T-helper 2 cell treated with Interferon-gamma antibody and Interleukin-4, amounts not matched to agents 100 ng/mL and 5 ng/mL, for 36 hours (primary cell): Measurements from ENCODE around the gene SNX27. TPM values are rescaled to one million over a fixed set of nuclear protein-coding genes. Genes with fewer than 3 reads are reported as not detected.

ENCODE experiments used
- intact Hi-C: fragments of 100-400 bp; cut with micrococcal nuclease; formaldehyde crosslinking; loops from one replicate; pipeline ENCODE4 v1.15.1; 2023
- total RNA-seq: library from RNA; stranded (reverse); gene quantifications from 2 replicates; pipeline ENCODE4 v1.2.3, GENCODE V29; 2022

Gene SNX27
- total RNA-seq, 1 donor from 2014 or later, result 26.9 TPM

- intact Hi-C loops, result no loop called here
Measured at GRCh38 chr1:151701515-151701914, 89.7 kb downstream of the SNX27 start.

GRCh38 chr1:151702936-151703335 is 91.1 kb downstream of the SNX27 start:
- intact Hi-C loops, result no loop called here

DNA sequence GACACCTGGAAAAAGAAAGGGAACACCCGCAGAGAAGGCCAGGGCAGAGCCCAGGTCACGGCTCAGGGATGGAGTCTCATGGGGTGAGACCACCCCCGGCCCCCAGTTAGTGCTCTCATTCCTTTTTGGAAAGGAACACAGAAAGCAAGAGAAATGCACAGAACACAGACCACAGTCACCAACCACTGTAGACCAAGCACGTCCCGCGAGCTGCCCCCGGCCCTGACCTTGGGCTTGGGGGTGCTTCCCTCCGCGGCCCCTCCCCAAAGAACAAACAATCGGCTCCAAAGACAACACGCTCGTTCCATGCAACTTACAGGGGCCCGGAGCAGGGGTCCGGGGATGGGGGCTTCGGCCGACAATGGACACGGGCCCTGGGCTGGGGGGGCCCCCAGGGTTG is 92.0 kb downstream of the SNX27 start:
- intact Hi-C loops, result no loop called here

DNA sequence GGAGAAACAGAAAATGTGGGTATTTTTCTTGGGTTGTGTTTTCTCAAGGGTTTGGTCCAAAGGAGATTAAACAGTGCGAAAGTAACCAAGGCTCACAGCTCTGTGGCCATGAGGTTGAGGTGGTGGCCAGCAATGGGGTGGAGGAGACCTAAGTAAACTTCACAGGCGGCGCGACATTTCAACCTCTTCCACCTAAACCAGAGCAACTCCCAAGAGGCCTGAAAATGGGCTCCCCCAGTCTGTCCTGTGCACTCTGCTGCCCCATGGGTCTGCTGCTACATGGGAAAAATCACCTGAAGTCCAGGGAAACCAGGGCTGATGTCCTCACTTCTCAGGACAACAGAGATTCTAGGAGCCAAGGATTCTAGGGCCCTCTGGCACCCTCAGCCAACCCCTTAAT is 92.4 kb downstream of the SNX27 start:
- intact Hi-C loops, result no loop called here

- intact Hi-C loops, result no loop called here
Measured at GRCh38 chr1:151705146-151705545, 93.3 kb downstream of the SNX27 start.

DNA sequence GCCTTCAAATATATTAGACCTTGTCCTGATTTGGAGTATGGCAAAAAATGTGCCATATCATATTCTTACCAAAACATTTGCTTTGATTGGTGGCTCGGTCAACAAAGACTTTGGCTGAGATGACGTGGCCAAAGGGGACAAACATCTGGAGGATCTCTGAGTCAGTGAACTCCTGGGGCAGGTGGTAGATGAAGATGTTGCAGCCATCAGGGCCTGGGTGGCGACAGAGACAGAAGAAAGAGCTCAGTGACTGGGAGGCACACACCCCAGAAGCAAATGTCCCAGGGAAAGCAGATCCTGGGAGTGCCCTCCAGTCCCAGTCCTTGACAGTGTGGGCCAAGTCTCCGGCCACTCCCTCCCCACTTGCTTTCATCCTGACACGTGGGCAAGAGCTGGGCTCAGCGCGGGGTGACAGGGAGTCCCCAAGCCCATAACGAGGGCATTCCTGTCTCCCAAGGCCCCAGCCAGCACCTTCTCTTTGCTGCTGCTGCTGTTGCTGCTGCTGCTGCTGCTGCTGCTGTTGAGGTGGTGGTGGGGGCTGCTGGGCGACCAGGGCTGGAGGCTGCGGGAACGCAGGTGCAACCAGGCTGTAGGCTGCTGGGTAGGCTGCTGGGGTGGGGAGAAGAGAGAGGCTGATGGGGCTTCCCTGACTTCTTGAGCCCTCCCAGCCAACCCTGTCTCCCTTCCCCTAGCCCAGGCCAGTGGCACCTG is 94.1 kb downstream of the SNX27 start:
- intact Hi-C loops, result no loop called here

DNA sequence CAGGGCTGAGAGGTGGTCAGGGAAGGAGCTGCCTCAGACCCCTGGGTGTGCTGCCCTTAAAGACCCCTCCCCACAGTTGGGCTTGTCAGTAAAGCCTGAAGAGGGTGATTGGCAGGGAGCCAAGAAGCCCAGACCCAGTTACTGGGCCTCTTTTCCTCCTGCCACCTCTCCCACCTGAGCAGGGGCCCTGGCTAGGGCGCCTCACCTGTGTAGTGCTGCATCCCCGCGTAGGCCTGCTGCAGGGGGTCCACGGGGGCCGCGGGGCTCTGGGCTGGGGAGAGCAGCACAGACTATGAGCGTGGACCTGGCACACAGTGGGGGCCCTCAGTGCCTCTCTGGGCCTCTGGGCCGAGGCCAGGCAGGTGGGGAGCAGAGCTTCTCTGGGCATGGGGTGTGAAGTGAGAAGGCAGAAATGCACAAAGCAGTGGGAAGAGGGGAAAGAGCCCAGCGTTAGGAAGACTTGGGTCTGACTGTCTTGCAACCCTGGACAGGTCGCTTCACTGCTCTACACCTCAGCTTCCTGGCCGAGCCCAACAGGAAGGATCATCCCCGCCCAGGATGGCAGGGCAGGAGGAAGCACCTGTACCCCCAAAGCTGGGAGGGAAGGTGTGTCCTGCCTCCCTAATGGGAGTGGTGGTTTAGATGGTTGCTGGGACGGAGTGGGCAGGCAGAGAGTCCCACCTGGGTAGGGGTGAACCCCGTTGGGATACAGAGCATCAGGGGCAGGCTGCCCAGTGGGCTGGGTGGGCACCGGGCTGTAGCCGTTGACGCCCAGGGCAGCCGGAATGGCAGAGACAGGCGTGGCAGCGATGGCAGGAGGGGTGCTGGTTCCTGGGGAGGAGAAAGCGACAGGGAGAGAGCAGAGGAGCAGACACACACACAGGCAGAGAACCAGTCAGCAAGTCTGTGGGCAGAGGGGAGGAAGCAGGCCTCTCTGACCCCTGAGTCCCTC is 94.9 kb downstream of the SNX27 start:
- intact Hi-C loops, result no loop called here

GRCh38 chr1:151707541-151708065 is 95.8 kb downstream of the SNX27 start:
- intact Hi-C loops, result no loop called here

DNA sequence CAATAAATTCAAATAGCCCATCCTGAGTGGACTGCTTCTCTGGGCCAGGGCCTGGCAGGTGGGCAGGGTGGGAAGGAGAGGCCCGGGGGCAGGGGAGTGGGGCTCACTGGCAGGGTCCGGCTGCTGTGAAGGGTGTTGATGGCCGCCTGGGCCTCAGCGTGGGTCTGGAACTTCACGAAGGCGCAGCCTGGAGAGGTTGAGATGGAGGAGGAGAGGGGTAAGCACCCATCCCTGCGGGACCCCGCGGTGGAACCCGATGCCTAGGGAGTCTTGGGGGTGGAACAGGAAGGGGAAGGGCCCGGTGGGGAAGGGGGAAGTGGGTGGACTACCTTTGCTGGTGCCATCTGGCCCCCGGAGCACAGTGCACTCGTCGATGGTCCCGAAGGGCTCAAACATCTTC is 97.0 kb downstream of the SNX27 start:
- intact Hi-C loops, result no loop called here

- intact Hi-C loops, result no loop called here
Measured at GRCh38 chr1:151710187-151710840, 98.5 kb downstream of the SNX27 start.

GRCh38 chr1:151711044-151711800 is 99.4 kb downstream of the SNX27 start:
- intact Hi-C loops, result no loop called here

- intact Hi-C loops, result no loop called here
Measured at GRCh38 chr1:151711951-151712350, 100.1 kb downstream of the SNX27 start.

DNA sequence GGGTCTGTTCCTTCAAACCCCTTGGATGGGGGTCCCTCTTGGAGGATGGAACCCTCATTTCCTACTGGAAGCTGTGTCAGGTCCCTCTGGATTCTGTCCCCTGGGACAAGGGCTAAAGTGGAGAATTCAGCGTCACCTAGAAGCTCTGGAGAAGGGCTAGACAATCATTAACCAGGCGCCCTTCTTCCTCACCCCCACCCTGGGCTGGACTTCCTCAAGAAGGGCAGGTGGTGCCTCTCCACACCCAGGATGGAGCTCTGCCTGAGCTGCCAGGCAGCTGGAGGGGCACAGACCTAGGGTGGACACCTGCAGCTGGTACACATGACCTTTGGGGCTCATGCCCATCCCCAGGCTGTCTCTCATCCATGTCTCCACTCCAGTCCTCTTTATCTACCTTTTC is 101.2 kb downstream of the SNX27 start:
- intact Hi-C loops, result no loop called here

DNA sequence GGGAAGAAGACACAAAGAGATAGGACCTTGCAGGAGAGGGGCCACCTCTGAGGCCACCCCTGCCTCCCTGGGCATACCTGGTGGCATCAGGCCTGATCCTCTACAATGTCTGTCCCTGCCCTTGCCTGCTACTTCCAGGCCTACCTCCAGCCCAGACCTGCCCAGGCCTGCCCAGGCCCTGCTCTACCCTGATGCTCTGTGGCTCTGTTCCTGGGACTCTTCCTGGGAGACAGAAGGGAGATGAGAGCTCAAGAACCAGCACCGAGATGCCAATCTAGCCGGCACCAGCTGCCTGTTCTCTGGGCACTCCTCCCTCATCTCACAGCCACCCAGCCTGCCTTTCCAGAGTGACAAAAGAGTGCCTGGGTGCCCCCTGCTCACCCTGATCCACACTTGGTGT is 102.0 kb downstream of the SNX27 start:
- intact Hi-C loops, result no loop called here

GRCh38 chr1:151714820-151715725 is 103.2 kb downstream of the SNX27 start:
- intact Hi-C loops, result no loop called here

GRCh38 chr1:151715726-151716404 is 104.0 kb downstream of the SNX27 start:
- intact Hi-C loops, result no loop called here

DNA sequence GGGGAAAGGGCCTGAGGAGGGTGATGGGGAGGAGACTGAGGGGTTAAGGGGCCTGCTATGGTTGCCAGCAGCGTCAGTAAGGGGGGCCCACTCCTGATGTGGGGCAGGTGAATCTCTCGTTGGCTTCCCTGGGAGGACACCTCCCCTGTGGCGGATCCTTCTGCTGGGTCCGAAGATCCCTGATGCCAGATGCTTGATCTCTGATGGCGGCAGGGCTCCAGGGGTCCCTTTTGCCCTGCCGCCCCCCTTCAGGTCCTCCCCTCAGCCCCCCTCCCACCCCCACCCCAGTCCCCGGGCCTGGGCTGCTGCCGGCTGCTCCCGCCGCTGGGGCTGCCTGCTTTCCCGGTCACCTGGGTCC is 104.5 kb downstream of the SNX27 start:
- intact Hi-C loops, result no loop called here

DNA sequence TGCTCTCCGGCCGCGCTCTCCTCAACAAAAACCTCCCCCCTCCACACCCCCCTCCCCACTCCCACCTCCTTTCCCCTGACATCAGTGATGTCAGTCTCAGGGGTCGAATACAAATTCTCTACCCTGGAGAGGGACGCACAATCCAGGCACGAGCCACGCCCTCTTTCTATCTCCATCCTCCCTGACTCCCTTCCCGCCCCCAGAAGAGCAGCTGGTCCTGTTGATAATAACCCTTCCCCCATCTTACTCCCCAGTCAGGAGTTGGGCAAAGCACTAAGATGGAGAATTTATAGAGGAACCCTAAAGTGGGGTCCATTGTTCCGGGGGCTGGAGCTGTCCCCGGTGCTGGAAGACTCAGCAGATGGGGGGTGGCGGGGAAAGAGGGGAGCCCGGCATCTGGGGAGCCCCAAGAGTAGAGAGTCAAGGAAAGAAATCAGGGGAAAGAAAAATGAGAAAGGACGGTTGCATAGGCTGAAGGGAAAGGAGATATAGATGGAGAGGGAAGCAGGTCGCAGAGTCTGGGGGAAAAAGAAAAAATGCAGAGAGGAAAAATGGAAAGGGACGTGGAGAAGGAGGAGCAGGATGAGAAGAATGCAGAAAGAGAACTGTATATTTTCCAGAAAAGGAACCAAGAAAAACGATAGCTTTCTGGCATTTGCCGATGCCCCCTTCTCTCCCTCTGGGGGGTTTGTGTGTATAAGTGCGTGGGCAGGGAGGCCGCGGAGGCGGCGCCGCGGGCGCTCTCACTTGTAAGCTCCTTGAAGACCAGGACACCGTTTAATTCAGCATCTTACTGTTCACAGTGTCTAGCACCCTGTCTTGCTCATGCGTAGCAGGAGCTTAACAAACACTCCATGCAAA is 105.2 kb downstream of the SNX27 start, which contains the start of gene CELF3:
Gene CELF3 (minus strand): TSS at position 33 of the 861 bp plus-strand sequence. CDS start 783 bp downstream, outside the sequence.
- intact Hi-C loops, result no loop called here
